Spleen (tissue), 11 donors: ENCODE results near the gene LSAMP. TPM values are rescaled to one million over a fixed set of nuclear protein-coding genes. Genes with fewer than 3 reads are reported as not detected.

Experiments
- DNase-seq: peaks from one replicate; pipeline ENCODE4 v3.0.0-alpha.2; 2020
- H3K27ac ChIP-seq, 8 donors: fragments of 200-600 bp; sonication (generic) in 7 of 8; 1 replicate in 4 of 8; 2 replicates in 4 of 8; pipeline versions ENCODE4 v1.5.0 to v1.8.0; 2016 to 2021; ENCODE audit warnings: inconsistent platforms in 4 of 8, mild to moderate bottlenecking in 4 of 8, moderate library complexity in 1 of 8
- H3K27me3 ChIP-seq, 7 donors: fragments of 200-600 bp; sonication (generic) in 6 of 7; replicated peaks in 1 of 7; 1 replicate in 4 of 7; 2 replicates in 3 of 7; pipeline versions ENCODE4 v1.5.0 to v1.8.0; 2016 to 2021; ENCODE audit warnings: inconsistent platforms in 3 of 7, mild to moderate bottlenecking in 1 of 7
- H3K36me3 ChIP-seq, 6 donors: fragments of 200-600 bp; sonication (generic) in 5 of 6; 1 replicate in 4 of 6; 2 replicates in 2 of 6; pipeline versions ENCODE4 v1.5.0 to v1.8.0; 2016 to 2021; ENCODE audit warnings: inconsistent platforms in 2 of 6
- H3K4me1 ChIP-seq, 6 donors: fragments of 200-600 bp; sonication (generic) in 5 of 6; 1 replicate in 3 of 6; 2 replicates in 3 of 6; pipeline versions ENCODE4 v1.5.0 to v1.8.0; 2016 to 2021; ENCODE audit warnings: inconsistent platforms in 3 of 6
- H3K4me3 ChIP-seq, 8 donors: fragments of 200-600 bp; sonication (generic) in 7 of 8; 1 replicate in 4 of 8; 2 replicates in 4 of 8; pipeline versions ENCODE4 v1.5.0 to v1.8.0; 2016 to 2021; ENCODE audit warnings: inconsistent platforms in 4 of 8, mild to moderate bottlenecking in 4 of 8, moderate library complexity in 2 of 8
- H3K9me3 ChIP-seq, 8 donors: fragments of 200-600 bp; sonication (generic) in 7 of 8; 1 replicate in 4 of 8; 2 replicates in 4 of 8; pipeline versions ENCODE4 v1.5.0 to v1.8.0; 2016 to 2021; ENCODE audit warnings: inconsistent platforms in 4 of 8
- POLR2A ChIP-seq, 3 donors: fragments of 450-650 bp; IDR thresholded peaks; one replicate each; pipeline ENCODE4 v1.5.1; 2017; ENCODE audit warnings: antibody characterized with exemption in 3 of 3, mild to moderate bottlenecking in 1 of 3
- POLR2AphosphoS5 ChIP-seq, 3 donors: sonication (generic); formaldehyde crosslinking; IDR thresholded peaks; one replicate each; pipeline ENCODE4 v1.5.1; 2017; ENCODE audit warnings: antibody characterized with exemption in 3 of 3
- WGBS, 5 donors: extraction: QIAGEN DNeasy Blood & Tissue Kit in 3 of 5; methylation state at CpG; one replicate each; pipeline versions ENCODE4 v1.1.5 to v1.1.7; 2013 to 2018; 5-methylcytosine and 5-hydroxymethylcytosine counted together
- intact Hi-C: fragments of 100-400 bp; cut with DNase I; formaldehyde crosslinking; loops from one replicate; pipeline ENCODE4 v1.15.0; 2023; ENCODE audit warnings: low total_unique reads
- polyA plus RNA-seq, 3 donors: library from polyadenylated mRNA; stranded (reverse); fragments of 200-250 nt; gene quantifications; one replicate each; pipeline ENCODE4 v1.2.1, GENCODE V29; 2013
- total RNA-seq, 7 donors: library from RNA; depleted of rRNA in 3 of 7; stranded (reverse); fragments of >200 nt in 3 of 7; fragmentation: NEBNext Ultra II Directional in 4 of 7; extraction: Animal tissue kit (Norgen Biotek cat#: 25700) in 4 of 7; gene quantifications; one replicate each; pipeline versions ENCODE4 v1.1.0 to v1.2.1, GENCODE V29; 2016 to 2021
- TF ChIP-seq, protein P1 (sequence below), 11 experiments: fragments of 200-600 bp in 7 of 11; fragments of 450-650 bp in 4 of 11; sonication (generic) in 4 of 11; IDR thresholded peaks in 8 of 11; conservative IDR thresholded peaks in 3 of 11; 1 replicate in 7 of 11; 2 replicates in 4 of 11; pipeline versions ENCODE4 v1.4.0 to v1.8.0; 2016 to 2021; ENCODE audit warnings: antibody characterized with exemption in 11 of 11, inconsistent platforms in 4 of 11, mild to moderate bottlenecking in 1 of 11
- donor health status: healthy with polysubstance abuse.
- donor health status: DM: no; HTN: no; CAD: no; lungs with moderate emphysema.
- donor health status: DM: no; HTN: no; CAD: no.
- donor health status: Bipolar disorder and iron deficiency.
- donor health status: healthy.
- donor health status: DM: no; HTN: no; CAD: no.
- donor health status: DM: yes; HTN: yes; CAD: no.

The LSAMP gene
- total and polyA plus RNA-seq, 10 donors: 0.45 to 6.8 (median 1.3) TPM

GRCh38 chr3:116038968-116039650, 406.2 kb downstream of the LSAMP start:
- no peak overlapping the region for H3K4me3 ChIP-seq
- no peak for DNase-seq
- TF ChIP-seq POLR2A (IDR thresholded peaks at IDR 0.05) (no peak), POLR2AphosphoS5 (IDR thresholded peaks at IDR 0.05) (no peak)
- TF ChIP-seq, protein P1, sequence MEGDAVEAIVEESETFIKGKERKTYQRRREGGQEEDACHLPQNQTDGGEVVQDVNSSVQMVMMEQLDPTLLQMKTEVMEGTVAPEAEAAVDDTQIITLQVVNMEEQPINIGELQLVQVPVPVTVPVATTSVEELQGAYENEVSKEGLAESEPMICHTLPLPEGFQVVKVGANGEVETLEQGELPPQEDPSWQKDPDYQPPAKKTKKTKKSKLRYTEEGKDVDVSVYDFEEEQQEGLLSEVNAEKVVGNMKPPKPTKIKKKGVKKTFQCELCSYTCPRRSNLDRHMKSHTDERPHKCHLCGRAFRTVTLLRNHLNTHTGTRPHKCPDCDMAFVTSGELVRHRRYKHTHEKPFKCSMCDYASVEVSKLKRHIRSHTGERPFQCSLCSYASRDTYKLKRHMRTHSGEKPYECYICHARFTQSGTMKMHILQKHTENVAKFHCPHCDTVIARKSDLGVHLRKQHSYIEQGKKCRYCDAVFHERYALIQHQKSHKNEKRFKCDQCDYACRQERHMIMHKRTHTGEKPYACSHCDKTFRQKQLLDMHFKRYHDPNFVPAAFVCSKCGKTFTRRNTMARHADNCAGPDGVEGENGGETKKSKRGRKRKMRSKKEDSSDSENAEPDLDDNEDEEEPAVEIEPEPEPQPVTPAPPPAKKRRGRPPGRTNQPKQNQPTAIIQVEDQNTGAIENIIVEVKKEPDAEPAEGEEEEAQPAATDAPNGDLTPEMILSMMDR (IDR thresholded peaks at IDR 0.05 in 8 of 11, conservative IDR thresholded peaks at IDR 0.05 in 3 of 11): no peak
- H3K9me3 ChIP-seq: no peaks in the 10 kb centered on the region
- no peaks in the 10 kb centered on the region for H3K27me3 ChIP-seq
- peaks cover 0 to 5% (median 0%) of the 10 kb centered on the region in 6 donors for H3K4me1 ChIP-seq
- intact Hi-C loops: no loop called here
- H3K36me3 ChIP-seq: no peaks in the 10 kb centered on the region
- WGBS, 5 donors: 54 to 74% (median 72%) methylated on average over 1 of the region's 1 CpG
- no peak overlapping the region for H3K27ac ChIP-seq

DNA sequence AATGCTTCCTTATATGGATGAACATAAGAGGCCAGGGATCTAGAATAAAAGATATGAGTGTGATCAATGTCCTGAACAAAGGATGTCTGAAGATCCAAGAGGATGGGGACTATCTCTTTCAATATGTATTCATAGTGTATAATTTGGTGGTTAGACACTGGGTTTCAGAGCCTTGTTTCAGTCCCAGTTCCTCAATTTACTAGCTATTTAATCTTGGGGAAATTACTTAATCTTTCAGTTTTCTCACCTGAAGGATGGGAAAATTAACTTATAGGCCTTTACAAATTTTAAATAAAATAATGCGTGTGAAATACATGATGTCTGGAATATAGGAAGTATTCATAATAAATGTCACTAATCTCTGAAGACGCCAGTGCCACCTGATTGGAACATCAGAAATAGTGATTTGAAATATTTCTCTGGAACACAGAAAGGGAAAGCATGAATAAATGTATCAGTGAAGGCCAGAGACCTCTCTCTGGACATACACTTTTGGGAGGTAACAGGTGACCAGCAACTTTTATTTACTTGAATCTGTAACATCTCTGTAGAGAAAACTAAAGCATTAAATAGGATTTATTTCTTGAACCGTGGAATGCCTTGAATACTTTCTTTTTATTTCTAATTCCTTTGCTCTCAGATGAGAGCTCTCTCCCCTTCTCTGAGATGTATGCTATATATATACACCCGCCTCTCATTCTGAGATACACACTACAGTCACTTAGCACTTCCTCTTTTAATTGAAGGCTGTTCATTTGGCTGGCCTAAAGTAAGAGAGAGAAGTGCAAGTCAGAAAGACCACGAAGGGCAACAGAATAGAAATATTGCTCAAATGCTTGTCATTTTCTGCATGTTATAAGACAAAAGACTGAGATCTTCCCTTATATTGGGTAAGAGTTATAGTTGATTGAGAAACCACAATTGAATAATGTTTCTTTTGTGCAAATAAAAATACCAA, 407.1 kb downstream of the LSAMP start:
- Histone ChIP-seq H3K4me3 (no peak overlapping the region), H3K27me3 (no peaks in the 10 kb centered on the region), H3K4me1 (peaks cover 0 to 5% (median 0%) of the 10 kb centered on the region in 6 donors), H3K36me3 (no peaks in the 10 kb centered on the region), H3K9me3 (no peaks in the 10 kb centered on the region), H3K27ac (no peak overlapping the region)
- 46 to 52% (median 49%) methylated on average over 5 of the region's 5 CpGs for WGBS, 5 donors
- intact Hi-C loops: no loop called here
- no peak for DNase-seq
- TF ChIP-seq POLR2AphosphoS5 (IDR thresholded peaks at IDR 0.05) (no peak), POLR2A (IDR thresholded peaks at IDR 0.05) (no peak)
- TF ChIP-seq, protein P1 (IDR thresholded peaks at IDR 0.05 in 8 of 11, conservative IDR thresholded peaks at IDR 0.05 in 3 of 11): no peak

DNA sequence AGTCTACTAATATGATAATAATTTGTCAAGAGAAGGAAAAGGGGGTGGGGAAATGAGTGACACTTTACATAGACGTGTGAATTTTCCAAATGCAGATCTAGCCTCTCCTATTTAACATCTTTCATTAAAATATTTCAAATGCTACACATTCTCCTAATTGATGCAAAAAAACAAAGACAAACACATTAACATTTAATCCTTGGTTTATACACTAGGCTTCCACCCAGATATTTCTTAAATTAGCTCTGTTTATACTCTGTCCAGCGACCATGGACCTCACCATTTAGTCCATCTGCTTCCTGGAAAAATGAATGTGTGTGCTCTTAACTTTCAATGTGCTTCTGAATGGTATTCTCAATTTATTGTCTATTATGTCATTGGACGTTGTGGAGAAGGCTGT, 409.9 kb downstream of the LSAMP start:
- Histone ChIP-seq H3K27me3 (no peaks in the 10 kb centered on the region), H3K36me3 (no peaks in the 10 kb centered on the region), H3K27ac (no peak overlapping the region), H3K4me1 (peaks cover 0 to 5% (median 0%) of the 10 kb centered on the region in 6 donors), H3K9me3 (no peaks in the 10 kb centered on the region), H3K4me3 (no peak overlapping the region)
- no peak for DNase-seq
- TF ChIP-seq POLR2AphosphoS5 (IDR thresholded peaks at IDR 0.05) (no peak), POLR2A (IDR thresholded peaks at IDR 0.05) (no peak)
- TF ChIP-seq, protein P1 (IDR thresholded peaks at IDR 0.05 in 8 of 11, conservative IDR thresholded peaks at IDR 0.05 in 3 of 11): no peak
- intact Hi-C loops: no loop called here
- WGBS, 5 donors: 65 to 78% (median 66%) methylated on average over 3 of the region's 3 CpGs

DNA sequence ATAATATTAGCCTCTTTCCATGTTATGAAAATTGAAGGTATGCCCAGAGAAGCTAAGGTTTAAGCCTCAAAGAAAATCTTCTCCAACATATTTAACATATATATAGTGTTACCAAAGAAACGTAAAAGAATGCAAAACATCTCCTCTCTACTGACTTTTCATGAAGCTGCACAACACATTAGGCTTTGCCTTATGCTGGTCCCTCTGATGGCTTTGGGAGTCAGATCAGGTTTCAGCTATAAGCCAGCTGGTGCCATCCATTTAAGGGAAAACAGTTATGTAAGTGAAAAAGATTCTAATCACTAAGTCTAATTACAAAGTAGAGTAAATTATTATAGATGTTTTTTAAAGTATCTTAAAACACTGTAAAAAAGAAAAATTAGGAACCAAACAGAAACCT, 410.5 kb downstream of the LSAMP start:
- Histone ChIP-seq H3K4me1 (peaks cover 0 to 5% (median 0%) of the 10 kb centered on the region in 6 donors), H3K9me3 (no peaks in the 10 kb centered on the region), H3K4me3 (no peak overlapping the region), H3K27ac (no peak overlapping the region), H3K36me3 (no peaks in the 10 kb centered on the region), H3K27me3 (no peaks in the 10 kb centered on the region)
- intact Hi-C loops: no loop called here
- WGBS, 5 donors: 51 to 76% (median 73%) methylated on average over 1 of the region's 1 CpG
- no peak for DNase-seq
- TF ChIP-seq, protein P1 (IDR thresholded peaks at IDR 0.05 in 8 of 11, conservative IDR thresholded peaks at IDR 0.05 in 3 of 11): no peak
- TF ChIP-seq POLR2AphosphoS5 (IDR thresholded peaks at IDR 0.05) (no peak), POLR2A (IDR thresholded peaks at IDR 0.05) (no peak)
